ENCODE results near the gene ARF1. TPM values are rescaled to one million over a fixed set of nuclear protein-coding genes. Genes with fewer than 3 reads are reported as not detected.

Gene ARF1
- total RNA-seq, 1 experiment from 2014 or later = 395 TPM

GRCh38 chr1:228084797-228085196, 2.3 kb downstream of the ARF1 start:
- BruUV-seq (replicated peaks) = no TSS peak
- H3K4me1 ChIP-seq (ENCODE audit: insufficient read depth, low read length, poor library complexity, severe bottlenecking) = peaks cover 25% of the 10 kb centered on the region
- intact Hi-C loops (cut with micrococcal nuclease; ENCODE audit: unreplicated experiment) = no loop called here
- no peak for DNase-seq (ENCODE audit: low spot score)
- H3K36me3 ChIP-seq (ENCODE audit: insufficient read depth, low read length, poor library complexity, severe bottlenecking) = peaks cover 14% of the 10 kb centered on the region
- no peaks in the 10 kb centered on the region for H3K9me3 ChIP-seq (ENCODE audit: low read depth, low read length, poor library complexity, severe bottlenecking)
- H3K27me3 ChIP-seq (replicated peaks; ENCODE audit: insufficient read depth, low read depth, low read length, poor library complexity) = no peaks in the 10 kb centered on the region
- peak overlapping the region; percentile 98 for H3K4me3 ChIP-seq (ENCODE audit: low read depth, low read length, poor library complexity, severe bottlenecking)
- CTCF ChIA-PET = no interaction called here
- TF ChIP-seq EZH2 (IDR thresholded peaks at IDR 0.05; ENCODE audit: borderline replicate concordance, low read depth, low read length, poor library complexity, severe bottlenecking) (no peak), CTCF (conservative IDR thresholded peaks at IDR 0.05; ENCODE audit: low read depth, low read length) (no peak)
- POLR2A ChIA-PET (ENCODE audit: low non-redundant PET) = no interaction called here
- H3K27ac ChIP-seq (ENCODE audit: low read depth, low read length, poor library complexity, severe bottlenecking) = peak overlapping the region; percentile 98

- Histone ChIP-seq H3K9me3 (ENCODE audit: low read depth, low read length, poor library complexity, severe bottlenecking) (no peaks in the 10 kb centered on the region), H3K4me1 (ENCODE audit: insufficient read depth, low read length, poor library complexity, severe bottlenecking) (peaks cover 25% of the 10 kb centered on the region), H3K4me3 (ENCODE audit: low read depth, low read length, poor library complexity, severe bottlenecking) (no peak overlapping the region), H3K27me3 (replicated peaks; ENCODE audit: insufficient read depth, low read depth, low read length, poor library complexity) (no peaks in the 10 kb centered on the region), H3K36me3 (ENCODE audit: insufficient read depth, low read length, poor library complexity, severe bottlenecking) (peaks cover 14% of the 10 kb centered on the region), H3K27ac (ENCODE audit: low read depth, low read length, poor library complexity, severe bottlenecking) (no peak overlapping the region)
- TF ChIP-seq EZH2 (IDR thresholded peaks at IDR 0.05; ENCODE audit: borderline replicate concordance, low read depth, low read length, poor library complexity, severe bottlenecking) (no peak), CTCF (conservative IDR thresholded peaks at IDR 0.05; ENCODE audit: low read depth, low read length) (no peak)
- POLR2A ChIA-PET (ENCODE audit: low non-redundant PET) = no interaction called here
- CTCF ChIA-PET = no interaction called here
- intact Hi-C loops (cut with micrococcal nuclease; ENCODE audit: unreplicated experiment) = no loop called here
- DNase-seq (ENCODE audit: low spot score) = peak; percentile 63
- BruUV-seq (replicated peaks) = no TSS peak
Observed at GRCh38 chr1:228085287-228085951, 2.9 kb downstream of the ARF1 start.

GRCh38 chr1:228087771-228088251, 5.3 kb downstream of the ARF1 start:
- TF ChIP-seq CTCF (conservative IDR thresholded peaks at IDR 0.05; ENCODE audit: low read depth, low read length) = no peak
- TF ChIP-seq EZH2 (IDR thresholded peaks at IDR 0.05; ENCODE audit: borderline replicate concordance, low read depth, low read length, poor library complexity, severe bottlenecking) = no peak
- Histone ChIP-seq H3K27ac (ENCODE audit: low read depth, low read length, poor library complexity, severe bottlenecking) (no peak overlapping the region), H3K36me3 (ENCODE audit: insufficient read depth, low read length, poor library complexity, severe bottlenecking) (peaks cover 29% of the 10 kb centered on the region), H3K4me3 (ENCODE audit: low read depth, low read length, poor library complexity, severe bottlenecking) (no peak overlapping the region), H3K4me1 (ENCODE audit: insufficient read depth, low read length, poor library complexity, severe bottlenecking) (peaks cover 20% of the 10 kb centered on the region), H3K27me3 (replicated peaks; ENCODE audit: insufficient read depth, low read depth, low read length, poor library complexity) (no peaks in the 10 kb centered on the region), H3K9me3 (ENCODE audit: low read depth, low read length, poor library complexity, severe bottlenecking) (peaks cover 5% of the 10 kb centered on the region)
- no TSS peak for BruUV-seq (replicated peaks)
- DNase-seq (ENCODE audit: low spot score) = no peak
- ChIA-PET CTCF (no interaction called here), POLR2A (ENCODE audit: low non-redundant PET) (no interaction called here)
- intact Hi-C loops (cut with micrococcal nuclease; ENCODE audit: unreplicated experiment) = no loop called here
